ENCODE measurements around the gene CMBL.
"Not testable (repeated sequence)": the region's sequence is repeated elsewhere in the genome, so short reads cannot be mapped to it uniquely, and the experiment has no call there.

CMBL gene

DNA sequence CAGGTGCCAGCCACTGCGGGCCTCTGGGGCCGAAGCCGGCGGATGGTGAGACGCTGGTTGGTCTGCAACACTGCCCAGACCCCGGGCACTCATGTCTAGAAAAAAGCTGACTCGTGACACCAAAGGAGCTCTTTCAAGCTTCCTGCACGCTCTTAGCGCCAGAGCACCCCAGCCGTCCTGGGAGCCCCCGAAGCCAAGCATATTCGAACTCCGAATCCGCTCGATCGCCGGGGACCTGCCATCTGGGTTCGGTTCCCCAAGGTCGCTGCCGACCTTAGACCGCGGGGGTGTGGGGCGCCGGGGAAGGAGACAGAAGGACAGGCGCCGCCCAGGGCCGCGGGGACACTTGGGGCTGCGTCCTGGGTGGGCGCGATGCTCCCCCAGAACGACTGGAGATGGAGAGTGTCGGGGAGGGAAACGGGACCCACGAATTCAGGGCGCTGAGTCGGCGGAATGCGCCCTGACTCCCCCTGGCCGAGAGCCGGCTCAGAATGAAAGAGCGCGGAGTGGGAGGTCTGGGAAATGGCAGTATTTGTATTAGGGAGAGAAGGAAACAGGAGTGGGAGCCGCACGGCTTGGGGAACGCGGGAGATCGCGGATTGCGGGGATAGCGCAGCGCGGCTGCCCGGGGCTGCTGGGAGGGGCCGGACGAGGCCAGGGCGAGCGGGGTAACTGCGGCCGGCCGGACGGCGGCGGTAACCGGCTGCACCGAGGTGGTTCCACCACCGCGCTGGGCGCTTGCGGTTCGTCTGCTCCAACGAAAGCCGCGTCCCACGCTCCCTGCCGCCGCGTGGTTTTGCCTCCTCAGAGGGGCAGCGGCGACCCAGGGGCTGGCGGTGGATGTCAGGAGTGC, 25.7 kb upstream of the CMBL start:
- DNase-seq = no peak

DNA sequence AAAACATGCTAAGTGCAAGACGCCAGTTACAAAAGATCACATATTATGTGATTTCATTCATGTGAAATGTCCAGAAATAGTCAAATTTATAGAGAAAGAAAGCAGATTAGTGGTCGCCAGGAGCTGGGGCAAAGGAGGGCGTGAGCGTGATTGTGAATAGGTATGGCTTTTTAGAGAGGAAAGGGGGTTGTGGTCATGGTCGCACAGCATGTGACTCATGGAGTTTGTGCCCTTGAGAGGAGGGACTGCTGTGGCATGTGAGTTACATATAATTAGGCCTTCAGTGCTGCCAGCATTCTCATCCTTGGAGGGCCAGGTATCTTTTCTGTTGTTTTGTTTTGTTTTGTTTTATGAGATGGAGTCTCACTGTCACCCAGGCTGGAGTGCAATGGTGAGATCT, 24.6 kb upstream of the CMBL start:
- no peak for DNase-seq

DNA sequence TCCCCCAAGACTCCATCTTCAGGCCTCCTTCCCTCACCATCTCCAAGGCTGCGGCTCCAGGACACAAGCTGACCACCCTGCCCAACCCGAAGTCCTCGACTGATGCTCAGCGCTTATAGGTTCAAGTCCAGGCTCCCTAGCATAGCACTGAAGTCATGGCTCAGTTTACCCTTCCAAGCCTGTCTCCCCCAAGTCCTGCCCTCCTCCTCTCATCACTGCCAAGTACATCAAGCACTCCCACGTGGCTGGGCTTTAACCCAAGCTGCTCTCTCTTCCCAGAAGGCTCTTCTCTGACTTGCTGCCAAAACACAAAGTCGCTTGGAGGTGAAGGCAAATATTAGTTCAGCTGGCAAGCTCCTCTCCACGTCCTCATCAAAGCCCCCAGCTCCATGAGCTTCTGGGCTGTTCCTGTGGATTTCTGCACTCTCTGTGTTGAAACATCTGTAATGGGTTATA, 23.7 kb upstream of the CMBL start:
- DNase-seq = peak; percentile 98

DNA sequence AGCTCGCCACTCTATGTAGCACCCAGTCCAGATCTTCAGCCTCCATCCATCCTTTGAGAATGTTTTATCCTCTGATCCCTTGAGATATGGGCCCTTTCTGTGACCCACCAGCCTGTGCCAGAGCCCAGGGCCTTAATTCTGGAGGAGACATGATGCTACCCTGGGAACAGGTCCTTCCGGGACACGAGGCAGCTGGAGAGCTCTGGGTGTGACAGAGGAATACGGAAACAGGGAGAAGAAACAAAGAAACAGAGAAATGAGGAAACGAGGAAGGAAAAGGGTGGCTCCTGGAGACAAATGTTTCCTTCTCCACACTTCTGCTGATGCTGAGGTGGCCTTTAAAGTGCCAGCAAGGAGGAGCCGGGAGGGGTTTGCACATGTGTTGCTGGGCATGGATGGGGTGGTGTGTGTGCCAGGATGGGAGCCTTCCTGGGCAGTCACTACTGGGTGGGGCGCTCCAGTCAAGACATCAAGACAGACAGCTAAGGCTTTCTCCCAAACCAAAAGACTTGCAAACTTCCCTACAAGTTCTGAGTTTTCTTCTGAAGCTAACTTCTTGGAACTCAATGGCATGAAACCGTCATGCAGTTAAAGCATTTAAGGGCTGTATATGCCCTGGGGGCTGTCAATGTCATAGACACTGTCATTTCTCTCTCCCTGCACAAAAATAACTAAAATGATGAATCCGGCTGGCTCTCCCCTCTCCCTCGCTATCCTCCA, 23.0 kb upstream of the CMBL start:
- DNase-seq = no peak

DNA sequence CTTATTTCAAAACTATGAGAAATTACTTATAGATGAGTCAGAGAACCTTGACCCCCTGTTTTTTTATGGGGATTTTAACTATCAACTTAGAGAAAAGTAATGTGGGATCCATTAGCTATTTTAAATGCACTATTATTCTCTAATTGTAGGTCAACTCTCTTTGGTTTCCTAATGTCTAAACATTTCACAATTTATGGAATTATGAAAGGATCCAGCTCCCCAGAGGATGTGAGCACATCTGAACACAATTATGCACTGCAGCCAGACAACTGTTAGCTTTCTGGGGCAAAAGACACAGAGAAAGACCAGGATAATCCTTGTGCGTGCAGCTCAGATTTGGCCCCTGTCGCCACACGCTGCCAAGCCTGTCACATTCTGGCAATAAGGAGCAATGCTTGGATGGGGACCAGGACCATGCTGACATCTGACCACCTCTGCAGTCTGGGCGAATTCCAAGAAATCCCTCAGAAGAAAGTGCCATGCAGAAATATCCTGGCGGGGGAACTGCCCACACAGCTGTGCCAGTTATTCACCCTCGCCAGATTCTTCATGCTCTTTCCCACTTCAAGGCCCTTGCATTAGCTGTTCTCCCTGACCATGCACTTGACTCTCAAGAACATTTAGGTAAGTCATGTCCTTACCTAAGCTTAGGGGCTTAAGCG, 22.2 kb upstream of the CMBL start:
- peak; percentile 40 for DNase-seq

DNA sequence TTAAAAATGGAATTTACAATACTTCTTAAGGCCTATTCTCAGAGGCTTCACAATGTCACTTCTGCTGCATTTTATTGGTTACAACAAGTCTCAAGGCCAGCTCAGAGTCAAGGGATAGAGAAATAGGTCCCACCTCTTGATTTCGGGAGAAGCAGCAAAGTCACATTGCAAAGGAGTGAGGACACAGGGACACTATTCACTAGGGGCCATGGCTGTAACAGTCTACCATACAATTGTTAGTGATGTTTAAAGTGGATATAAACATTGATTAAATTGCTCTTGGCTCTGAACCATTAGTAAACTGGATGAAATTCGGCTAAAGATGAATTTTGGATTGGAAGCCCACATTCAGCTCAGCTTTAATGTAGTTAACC, 21.7 kb upstream of the CMBL start:
- DNase-seq = no peak

DNA sequence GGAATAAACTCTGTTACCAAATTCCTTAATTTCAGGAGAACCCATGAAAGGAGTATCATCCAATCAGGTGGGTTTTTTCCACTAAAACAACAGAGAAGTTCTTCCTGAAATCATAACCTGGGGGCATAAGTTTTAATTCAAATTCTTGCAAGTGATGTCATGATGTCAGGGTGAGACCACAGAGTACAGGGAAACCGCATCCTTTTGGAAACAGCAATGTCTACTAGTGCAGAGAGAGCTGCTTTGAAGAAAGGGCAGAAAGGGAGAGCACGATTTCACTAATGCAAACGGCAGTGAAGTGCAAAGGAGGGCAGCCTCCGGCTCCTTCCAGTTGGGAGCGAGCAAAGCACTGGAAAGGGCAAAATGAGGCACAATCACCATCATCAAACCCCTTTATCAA, 20.6 kb upstream of the CMBL start:
- no peak for DNase-seq

DNA sequence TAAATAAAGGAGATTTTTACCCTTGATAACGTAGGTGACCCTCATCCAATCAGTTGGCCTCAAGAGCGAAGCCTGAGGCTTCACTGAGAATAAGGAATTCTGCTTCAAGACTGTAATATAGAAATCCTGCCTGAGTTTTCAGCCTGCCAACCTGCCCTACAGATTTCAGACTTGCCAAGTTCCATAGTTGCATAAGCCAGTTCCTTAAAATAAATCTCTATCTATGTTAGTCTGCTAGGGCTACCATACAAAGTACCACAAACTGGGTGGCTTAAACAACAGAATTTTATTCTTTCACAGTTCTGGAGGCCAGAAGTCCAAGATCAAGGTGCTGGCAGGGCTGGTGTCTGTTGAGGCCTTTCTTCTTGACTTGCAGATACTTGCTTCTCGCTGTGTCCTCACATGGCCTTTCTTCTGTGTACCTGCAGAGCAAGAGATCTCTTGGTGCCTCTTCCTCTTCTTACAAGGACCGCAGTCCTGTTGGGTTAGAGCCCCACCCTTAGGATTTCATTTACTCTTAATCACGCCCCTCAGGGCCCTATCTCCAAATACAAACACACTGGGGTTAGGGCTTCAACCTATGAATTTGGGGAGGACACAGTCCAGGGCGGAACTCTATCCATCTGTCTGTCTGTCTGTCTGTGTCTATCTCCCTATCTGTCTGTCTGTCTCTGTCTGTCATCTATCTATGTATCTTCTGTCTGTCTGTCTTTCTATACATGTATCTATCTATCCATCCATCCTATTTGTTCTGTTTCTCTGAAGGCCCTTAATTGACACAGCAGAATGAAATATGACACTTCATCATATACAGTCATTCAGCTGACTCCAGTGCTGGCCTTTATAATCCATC, 17.0 kb upstream of the CMBL start:
- DNase-seq = no peak

DNA sequence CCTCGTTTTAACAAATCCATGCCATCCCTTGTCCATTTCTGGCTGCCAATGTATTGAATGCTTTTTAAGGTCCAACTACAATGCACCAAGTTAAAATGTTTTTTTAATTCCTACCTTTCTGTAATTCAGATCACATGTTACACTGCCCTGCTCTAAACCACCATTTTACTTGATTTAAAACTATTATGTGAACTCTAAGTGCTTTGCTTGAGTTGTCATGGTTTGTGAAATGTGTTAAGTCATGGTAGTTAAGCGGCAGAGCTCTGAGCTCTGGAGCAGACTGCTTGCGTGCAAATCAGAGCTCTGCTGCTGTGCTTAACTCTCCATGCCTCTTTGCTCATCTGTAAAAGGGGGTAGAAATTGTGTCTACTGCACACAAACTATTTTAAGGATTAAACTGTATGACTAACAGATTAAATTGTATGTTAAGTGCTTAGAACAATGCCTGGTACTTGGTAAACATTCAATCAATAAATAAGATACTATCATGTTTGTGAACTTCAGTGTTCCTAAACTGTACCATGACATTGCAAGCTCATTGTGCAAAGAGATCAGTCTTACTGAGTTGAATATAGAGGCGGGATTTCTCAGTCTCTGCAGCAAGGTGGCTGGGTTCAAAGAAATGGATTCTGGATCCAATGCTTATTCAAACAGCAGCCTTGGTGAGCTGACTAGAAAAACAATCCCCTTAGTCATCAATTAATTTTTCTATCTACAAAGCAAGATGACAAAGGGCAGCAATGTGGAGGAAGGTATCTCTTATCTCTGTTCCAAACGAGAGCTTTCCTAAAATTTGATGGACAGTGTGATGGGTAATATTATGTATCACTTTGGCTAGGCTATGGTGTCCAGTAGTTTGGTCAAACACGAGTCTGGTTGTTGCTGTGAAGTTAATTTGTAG, 16.1 kb upstream of the CMBL start:
- DNase-seq = no peak

DNA sequence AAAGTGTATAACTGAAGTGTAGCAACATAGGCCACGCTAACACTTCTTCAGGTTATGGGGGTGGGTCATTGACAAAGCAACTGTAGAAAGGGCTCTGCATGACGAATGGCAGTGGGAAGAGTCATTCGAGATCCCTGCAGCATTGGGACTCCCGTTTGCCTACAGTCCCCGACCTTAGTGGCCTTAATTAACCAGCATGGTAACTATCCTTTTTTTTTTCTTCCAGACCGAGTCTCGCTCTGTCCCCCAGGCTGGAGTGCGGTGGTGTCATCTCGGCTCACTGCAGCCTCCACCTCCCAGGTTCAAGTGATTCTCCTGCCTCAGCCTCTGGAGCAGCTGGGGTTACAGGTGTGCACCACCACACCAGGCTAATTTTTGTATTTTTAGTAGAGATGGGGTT, 14.2 kb upstream of the CMBL start:
- DNase-seq = no peak

DNA sequence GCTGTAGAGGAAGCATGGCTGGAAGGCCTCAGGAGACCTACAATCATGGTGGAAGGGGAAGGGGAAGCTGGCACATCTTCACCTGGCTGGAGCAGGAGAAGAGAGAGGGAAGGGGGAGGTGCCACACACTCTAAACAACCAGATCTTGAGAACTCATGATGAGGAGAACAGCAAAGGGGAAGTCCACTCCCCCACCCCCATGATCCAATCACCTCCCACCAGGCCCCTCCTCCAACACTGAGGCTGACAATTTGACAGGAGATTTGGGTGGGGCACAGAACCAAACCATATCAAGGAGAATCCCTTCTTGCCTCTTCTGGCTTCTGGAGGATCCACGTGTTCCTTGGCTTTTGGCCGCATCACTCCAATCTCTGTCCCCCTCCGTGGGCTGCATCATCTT, 13.1 kb upstream of the CMBL start:
- DNase-seq = no peak

DNA sequence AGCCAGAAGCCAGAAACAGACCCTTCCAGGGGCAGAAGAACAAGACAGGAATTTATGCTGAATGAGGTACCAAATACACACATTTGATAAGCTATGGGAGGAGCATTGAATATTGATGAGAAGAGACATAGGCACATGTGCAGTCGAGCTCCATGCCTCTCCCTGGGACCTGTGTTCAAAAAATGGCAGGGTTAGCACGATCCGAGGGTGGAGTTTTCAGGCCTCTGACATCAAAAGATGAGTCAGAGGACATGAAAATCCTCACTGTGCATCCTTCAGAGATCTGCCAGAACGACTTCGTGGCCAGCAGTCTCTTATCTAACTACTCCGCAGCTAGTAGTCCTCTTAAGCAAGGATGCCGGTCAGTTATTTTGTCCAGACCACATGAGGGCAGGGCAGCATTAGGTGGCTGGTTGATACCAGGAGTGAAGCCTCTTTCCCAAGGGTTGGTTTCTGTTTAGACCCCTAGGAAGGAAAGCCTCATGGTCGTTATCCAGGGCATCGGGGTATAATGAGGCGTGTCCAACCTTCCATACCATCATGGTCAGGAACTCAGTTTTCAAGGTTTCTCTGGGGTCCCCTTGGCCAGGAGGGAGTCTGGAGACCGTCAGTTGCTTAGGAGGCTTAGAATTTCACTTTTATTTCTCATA, 11.6 kb upstream of the CMBL start:
- DNase-seq = no peak

DNA sequence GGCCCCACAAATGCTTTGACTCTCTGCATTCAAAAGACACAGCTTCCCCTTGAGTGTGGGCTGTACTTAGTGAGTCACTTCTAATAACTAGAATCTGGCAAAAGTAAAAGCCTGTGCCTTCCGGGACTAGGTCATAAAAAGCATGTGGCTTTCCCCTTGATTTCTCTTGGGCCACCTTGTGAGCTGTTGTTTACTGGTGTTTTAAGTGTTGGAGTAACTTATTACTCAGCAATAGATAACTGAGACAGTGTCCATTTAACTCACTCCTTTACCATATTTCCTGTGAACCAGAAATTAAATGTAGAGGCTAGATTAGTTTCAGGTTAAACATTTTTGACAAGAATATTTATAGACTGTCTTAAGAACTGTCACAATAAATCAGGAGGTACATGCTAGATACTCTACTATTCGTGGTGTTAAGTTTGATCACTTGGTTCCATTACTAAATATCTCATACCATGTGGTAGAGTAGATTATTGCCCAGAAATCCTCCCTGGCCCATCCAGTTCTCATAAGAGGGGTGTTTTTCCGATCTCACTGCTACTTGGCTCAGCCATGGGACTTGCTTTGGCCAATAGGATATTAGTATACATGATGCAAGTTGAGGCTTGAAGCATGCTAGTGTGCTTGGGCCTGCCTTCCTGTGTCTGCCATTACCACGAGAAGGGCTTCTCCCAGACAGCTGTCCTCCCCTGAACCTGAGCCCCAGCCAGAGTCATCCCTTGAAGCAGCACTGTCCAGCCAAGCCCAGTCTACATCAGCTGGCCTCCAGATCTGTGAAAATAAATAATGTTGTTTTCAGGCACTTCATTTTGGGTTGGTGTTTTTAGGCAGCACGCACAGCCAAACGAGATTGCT, 10.4 kb upstream of the CMBL start:
- DNase-seq = no peak

DNA sequence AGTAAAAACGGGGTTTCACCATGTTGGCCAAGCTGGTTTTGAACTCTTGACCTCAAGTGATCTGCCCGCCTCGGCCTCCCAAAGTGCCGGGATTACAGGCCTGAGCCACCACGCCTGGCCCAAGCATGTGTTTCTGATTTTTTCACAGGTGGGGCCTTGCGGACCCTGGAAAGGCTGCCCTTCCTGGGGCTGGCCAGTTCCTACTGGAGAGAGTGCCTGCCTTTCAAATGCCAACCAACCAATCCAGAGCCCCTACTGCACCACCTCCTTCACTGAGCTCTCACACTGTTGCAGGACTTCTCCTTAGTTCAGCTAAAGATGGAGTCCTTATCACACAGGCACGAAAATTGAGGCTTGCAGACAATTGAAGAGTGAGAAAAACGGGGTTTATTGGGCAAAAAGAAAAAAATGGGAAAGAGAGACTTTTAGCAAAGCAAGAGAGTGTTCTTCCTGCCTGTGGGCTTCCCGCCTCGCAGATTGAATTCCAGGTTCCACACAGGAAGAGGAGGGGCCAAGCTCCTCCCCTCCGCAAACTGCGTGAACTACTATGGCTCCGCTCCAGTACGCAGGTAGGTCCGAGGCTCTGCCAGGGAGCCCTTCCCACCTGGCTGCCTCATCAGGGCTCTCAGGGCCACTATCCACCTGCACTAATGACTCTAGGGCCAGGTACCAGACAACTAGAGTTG, 8.3 kb upstream of the CMBL start:
- DNase-seq = no peak

DNA sequence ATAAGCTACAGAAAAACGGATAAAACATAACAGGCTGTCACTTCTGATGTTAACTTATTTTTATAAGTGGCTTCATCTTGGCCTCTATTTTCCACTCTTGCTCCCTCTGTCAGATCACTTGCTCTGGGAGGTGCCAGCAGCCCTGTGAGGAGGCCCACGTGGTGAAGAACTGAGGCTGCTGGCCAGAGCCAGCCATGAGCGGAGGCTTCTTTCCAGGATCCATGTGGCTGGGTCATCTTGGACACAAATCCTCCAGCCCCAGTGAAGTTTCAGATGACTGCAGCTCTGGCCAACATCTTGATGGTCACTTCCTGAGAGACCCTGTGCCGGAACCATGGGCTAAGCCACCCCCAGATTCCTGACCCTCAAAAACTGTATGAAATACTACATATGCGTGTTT, 7.5 kb upstream of the CMBL start:
- no peak for DNase-seq

DNA sequence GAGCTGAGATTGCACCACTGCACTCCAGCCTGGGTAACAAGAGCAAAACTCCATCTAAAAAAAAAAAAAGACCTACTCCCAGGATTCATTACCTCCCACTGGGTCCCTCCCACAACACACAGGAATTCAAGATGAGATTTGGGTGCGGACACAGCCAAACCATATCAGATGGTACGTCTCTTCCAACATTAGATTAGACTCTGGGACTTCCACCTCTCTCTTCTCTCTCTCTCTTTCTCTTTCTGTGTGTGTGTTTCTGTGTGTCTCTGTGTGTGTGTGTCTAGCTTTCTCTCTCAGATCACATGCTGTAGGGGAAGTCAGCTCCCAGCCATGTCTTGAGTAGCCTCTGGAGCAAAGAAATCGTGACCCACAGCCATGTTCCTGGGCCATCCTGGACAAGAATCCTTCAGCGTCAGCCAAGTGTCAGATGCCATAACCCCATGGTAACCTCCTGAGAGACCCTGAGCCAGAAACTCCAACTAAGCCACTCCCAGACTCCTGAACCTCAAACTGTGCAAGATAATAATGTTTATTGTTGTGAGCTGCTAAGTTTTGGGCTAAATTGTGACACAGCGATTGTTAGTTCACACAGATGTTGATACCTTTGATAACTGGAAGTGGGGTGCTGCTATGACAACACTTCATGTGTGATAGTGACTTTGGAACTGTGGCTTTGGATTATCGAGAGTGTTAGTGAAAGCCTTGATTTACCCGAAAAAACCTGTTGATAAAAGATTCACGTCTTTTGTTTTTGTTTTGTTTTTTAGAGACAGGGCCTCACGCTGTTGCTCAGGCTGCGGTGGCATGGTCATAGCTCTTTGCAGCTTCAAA, 4.1 kb upstream of the CMBL start:
- DNase-seq = no peak

DNA sequence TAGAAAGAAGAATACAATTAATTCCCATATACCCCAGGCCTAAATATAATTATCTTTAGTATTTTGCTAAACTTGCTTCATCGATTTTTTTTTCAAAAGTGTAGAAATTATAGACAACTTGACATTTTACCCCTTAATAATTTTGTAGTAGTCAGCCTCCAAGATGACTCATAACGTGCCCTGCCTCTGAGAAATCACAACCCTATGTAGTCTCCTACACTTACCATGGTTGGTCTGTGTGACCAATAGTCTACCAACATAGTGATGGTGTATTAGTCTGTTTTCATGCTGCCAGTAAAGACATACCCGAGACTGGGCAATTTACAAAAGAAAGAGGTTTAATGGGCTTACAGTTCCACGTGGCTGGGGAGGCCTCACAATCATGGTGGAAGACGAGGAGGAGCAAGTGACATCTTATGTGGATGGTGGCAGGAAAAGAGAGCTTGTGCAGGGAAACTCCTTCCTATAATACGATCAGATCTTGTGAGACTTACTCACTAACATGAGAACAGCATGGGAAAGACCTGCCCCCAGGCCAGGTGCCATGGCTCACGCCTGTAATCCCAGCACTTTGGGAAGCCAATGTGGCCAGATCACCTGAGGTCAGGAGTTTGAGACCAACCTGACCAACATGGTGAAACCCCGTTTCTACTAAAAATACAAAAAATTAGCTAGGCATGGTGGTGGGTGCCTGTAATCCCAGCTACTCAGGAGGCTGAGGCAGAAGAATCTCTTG, 3.3 kb upstream of the CMBL start:
- not testable (repeated sequence) for DNase-seq

Data from NCI-H1092 treated with DMSO at 0.1 percent for 48 hours (cell line).